ENCODE measurements around the gene ADGRA1. TPM values are rescaled to one million over a fixed set of nuclear protein-coding genes. Genes with fewer than 3 reads are reported as not detected.

The ADGRA1 gene
- total RNA-seq, 1 experiment from 2014 or later, result not detected

GRCh38 chr10:133159950-133160825 is 72.5 kb downstream of the ADGRA1 start, which contains the start of gene KNDC1:
KNDC1 (plus strand) TSS chr10:133160219; CDS start chr10:133160468, 249 bp downstream.
- Histone ChIP-seq H4K20me1 (ENCODE audit: low read length) (no peaks in the 10 kb centered on the region), H3K4me3 (ENCODE audit: low read length) (peak within 1 kb of the TSS; percentile 38; the same call in 1 of the 2 replicates), H3F3A (ENCODE audit: low read length, unreplicated experiment) (no peaks in the 10 kb centered on the region), H3K9ac (ENCODE audit: low read length) (no peak within 1 kb of the TSS), H2AFZ (ENCODE audit: low read length) (no peak within 1 kb of the TSS), H3K27ac (ENCODE audit: low read length) (no peak within 1 kb of the TSS), H3K9me3 (ENCODE audit: low read length) (no peaks in the 10 kb centered on the region), H3K27me3 (ENCODE audit: low read length) (peaks cover 14% of the 10 kb centered on the region), H3K9me2 (replicated peaks; ENCODE audit: low read length) (no peaks in the 10 kb centered on the region), H3K36me3 (ENCODE audit: low read depth, low read length) (no peaks in the 10 kb centered on the region), H3K79me2 (ENCODE audit: low read length) (no peaks in the 10 kb centered on the region), H3K4me1 (ENCODE audit: insufficient read depth, low read length) (no peaks in the 10 kb centered on the region; the same call in 1 of the 2 replicates), H3K4me2 (ENCODE audit: low read length) (peak within 1 kb of the TSS; percentile 60)
- POLR2A ChIA-PET (ENCODE audit: unreplicated experiment), result no interaction called here
- DNase-seq (no peak), ATAC-seq (peak; percentile 53)
- TF ChIP-seq EZH2 (IDR thresholded peaks at IDR 0.05; ENCODE audit: low read length, unreplicated experiment), result no peak
- no peak for TF ChIP-seq EZH2phosphoT487 (IDR thresholded peaks at IDR 0.05; ENCODE audit: borderline replicate concordance, low read length)
- no TSS peak for BruUV-seq (replicated peaks)
- CTCF ChIA-PET, result no interaction called here
- intact Hi-C loops (cut with micrococcal nuclease), result no loop called here

DNA sequence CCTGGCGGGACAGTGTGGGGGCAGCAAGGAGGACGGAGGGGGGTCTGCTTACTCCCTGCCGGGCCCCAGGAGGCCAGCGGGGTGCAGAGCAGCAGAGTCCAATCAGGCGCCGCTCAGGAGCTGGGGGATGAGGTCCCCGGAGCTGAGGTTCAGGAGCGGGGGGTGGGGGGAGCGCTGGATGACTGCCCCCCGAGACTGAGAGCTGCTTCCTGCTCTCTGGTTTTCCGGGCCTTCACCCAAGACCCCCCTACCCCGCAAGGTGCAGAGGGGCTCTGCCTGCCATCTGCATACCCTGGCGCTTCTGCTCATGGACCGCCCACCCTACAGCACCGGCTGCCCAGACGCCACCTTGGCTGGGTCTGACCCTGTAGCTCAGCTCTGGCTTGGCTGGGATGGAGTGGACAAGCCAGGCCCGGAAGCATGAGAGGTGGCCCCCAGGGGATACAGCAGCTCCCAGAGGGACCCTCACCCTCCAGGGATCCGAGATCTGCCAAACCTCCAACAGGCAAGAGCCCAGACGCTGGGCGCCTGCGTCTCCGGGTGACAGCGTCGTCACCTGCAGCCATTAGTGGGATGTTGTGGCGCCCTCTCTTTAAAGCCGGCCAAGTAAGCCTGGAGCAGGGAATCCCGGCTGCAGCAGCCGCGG is 73.2 kb downstream of the ADGRA1 start:
- H3K4me1 ChIP-seq (ENCODE audit: insufficient read depth, low read length), result no peaks in the 10 kb centered on the region; the same call in 1 of the 2 replicates
- H3K27ac ChIP-seq (ENCODE audit: low read length), result no peak overlapping the region
- no peaks in the 10 kb centered on the region for H3K9me2 ChIP-seq (replicated peaks; ENCODE audit: low read length)
- no TSS peak for BruUV-seq (replicated peaks)
- H3K36me3 ChIP-seq (ENCODE audit: low read depth, low read length), result no peaks in the 10 kb centered on the region
- H3K4me2 ChIP-seq (ENCODE audit: low read length), result peak overlapping the region; percentile 60
- no peak overlapping the region for H3K9ac ChIP-seq (ENCODE audit: low read length)
- peaks cover 14% of the 10 kb centered on the region for H3K27me3 ChIP-seq (ENCODE audit: low read length)
- intact Hi-C loops (cut with micrococcal nuclease), result no loop called here
- H3F3A ChIP-seq (ENCODE audit: low read length, unreplicated experiment), result no peaks in the 10 kb centered on the region
- CTCF ChIA-PET, result no interaction called here
- ATAC-seq (no peak), DNase-seq (no peak)
- no peaks in the 10 kb centered on the region for H3K9me3 ChIP-seq (ENCODE audit: low read length)
- H4K20me1 ChIP-seq (ENCODE audit: low read length), result no peaks in the 10 kb centered on the region
- H3K79me2 ChIP-seq (ENCODE audit: low read length), result no peaks in the 10 kb centered on the region
- H2AFZ ChIP-seq (ENCODE audit: low read length), result no peak overlapping the region
- peak overlapping the region; percentile 38; the same call in 1 of the 2 replicates for H3K4me3 ChIP-seq (ENCODE audit: low read length)
- POLR2A ChIA-PET (ENCODE audit: unreplicated experiment), result interaction anchor here (0.5 kb wide), 1 partner anchor 158 kb away, joined by 4 read pairs; no protein-coding TSS in a partner anchor
- TF ChIP-seq EZH2 (IDR thresholded peaks at IDR 0.05; ENCODE audit: low read length, unreplicated experiment), result no peak
- no peak for TF ChIP-seq CTCF (conservative IDR thresholded peaks at IDR 0.05; ENCODE audit: low read depth, low read length)

DNA sequence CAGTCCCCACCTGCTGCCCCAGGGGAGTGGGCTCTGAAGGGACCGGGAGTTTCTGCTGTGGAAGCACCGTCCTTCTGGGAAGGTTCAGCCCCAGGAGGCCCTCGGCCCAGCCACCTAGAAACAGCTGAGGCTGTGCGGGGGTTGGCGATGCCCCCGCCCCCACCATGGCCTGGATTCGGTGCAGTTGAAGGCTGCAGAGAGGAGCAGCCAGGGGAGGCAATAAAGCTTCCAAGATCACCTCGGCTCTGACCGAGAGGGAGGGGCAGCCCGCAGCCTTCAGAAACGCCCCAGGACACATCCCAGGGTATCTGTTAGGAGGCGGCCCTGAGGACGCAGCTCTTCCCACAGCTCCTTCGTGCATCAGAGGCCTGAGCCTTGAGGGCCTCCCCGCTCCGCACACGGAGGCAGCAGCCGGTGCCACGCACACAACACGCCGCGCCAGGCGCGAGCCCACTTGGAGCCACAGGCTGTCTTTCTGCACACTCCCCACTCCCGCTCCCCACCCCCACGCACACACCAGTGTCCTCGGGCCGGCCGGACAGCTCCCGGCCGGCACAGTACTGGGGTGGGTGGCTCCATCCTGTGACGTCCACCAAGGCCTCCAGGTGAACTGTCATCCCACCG is 73.9 kb downstream of the ADGRA1 start:
- DNase-seq (peak; percentile 4), ATAC-seq (peak; percentile 29; the same call in 1 of the 2 replicates)
- intact Hi-C loops (cut with micrococcal nuclease), result no loop called here
- ChIA-PET POLR2A (ENCODE audit: unreplicated experiment) (interaction anchor here (0.5 kb wide), 1 partner anchor 157 kb away, joined by 4 read pairs; no protein-coding TSS in a partner anchor), CTCF (no interaction called here)
- Histone ChIP-seq H3K4me3 (ENCODE audit: low read length) (no peak overlapping the region; the same call in 1 of the 2 replicates), H3K4me1 (ENCODE audit: insufficient read depth, low read length) (no peaks in the 10 kb centered on the region; the same call in 1 of the 2 replicates), H3K9me2 (replicated peaks; ENCODE audit: low read length) (no peaks in the 10 kb centered on the region), H3K9me3 (ENCODE audit: low read length) (no peaks in the 10 kb centered on the region), H3K4me2 (ENCODE audit: low read length) (peak overlapping the region; percentile 60), H3K27me3 (ENCODE audit: low read length) (peaks cover 14% of the 10 kb centered on the region), H3F3A (ENCODE audit: low read length, unreplicated experiment) (no peaks in the 10 kb centered on the region), H3K9ac (ENCODE audit: low read length) (no peak overlapping the region), H2AFZ (ENCODE audit: low read length) (no peak overlapping the region), H3K79me2 (ENCODE audit: low read length) (no peaks in the 10 kb centered on the region), H3K27ac (ENCODE audit: low read length) (no peak overlapping the region), H4K20me1 (ENCODE audit: low read length) (no peaks in the 10 kb centered on the region), H3K36me3 (ENCODE audit: low read depth, low read length) (no peaks in the 10 kb centered on the region)
- no TSS peak for BruUV-seq (replicated peaks)
- TF ChIP-seq EZH2 (IDR thresholded peaks at IDR 0.05; ENCODE audit: low read length, unreplicated experiment) (no peak), EZH2phosphoT487 (IDR thresholded peaks at IDR 0.05; ENCODE audit: borderline replicate concordance, low read length) (no peak), CTCF (conservative IDR thresholded peaks at IDR 0.05; ENCODE audit: low read depth, low read length) (no peak)

Measured in PC-3 (cell line).